HL-60 (cell line): ENCODE results near the gene SV2C.

Experiments used
- CTCF ChIP-seq: IDR thresholded peaks from one replicate; pipeline ENCODE4 v1.5.1; 2011; ENCODE audit warnings: low read length, control low read depth, inconsistent platforms; ENCODE audit not compliant: insufficient read depth
- POLR2AphosphoS5 ChIP-seq: IDR thresholded peaks from 2 replicates; pipeline ENCODE4 v1.6.1; 2012; ENCODE audit warnings: low read depth
- SPI1 ChIP-seq: IDR thresholded peaks from 2 replicates; pipeline ENCODE4 v1.6.1; 2012; ENCODE audit warnings: low read depth, mild to moderate bottlenecking, borderline replicate concordance

GRCh38 chr5:76368941-76369340 lies 285.8 kb downstream of the SV2C start:
- TF ChIP-seq CTCF (no peak), SPI1 (no peak), POLR2AphosphoS5 (no peak)
